Measurements from ENCODE around the gene HPCAL1. TPM values are rescaled to one million over a fixed set of nuclear protein-coding genes. Genes with fewer than 3 reads are reported as not detected.

HPCAL1 gene
- total and polyA plus RNA-seq, 2 experiments from 2014 or later: 8.3 to 25.4 TPM

DNA sequence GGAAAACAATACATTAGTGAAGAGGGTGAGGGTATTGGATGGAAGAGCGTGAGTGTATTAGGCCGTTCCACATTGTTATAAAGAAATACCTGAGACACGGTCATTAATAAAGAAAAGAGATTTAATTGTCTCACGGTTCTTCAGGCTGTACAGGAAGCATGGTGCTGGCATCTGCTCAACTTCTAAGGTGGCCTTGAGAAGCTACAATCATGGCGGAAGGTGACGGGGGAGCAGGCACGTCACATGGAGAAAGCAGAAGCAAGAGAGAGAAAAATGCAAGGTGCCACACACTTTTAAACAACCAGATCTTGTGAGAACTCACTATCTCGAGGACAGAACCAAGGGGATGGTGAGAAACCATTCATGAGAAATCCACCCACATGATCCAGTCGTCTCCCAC is 18.2 kb downstream of the HPCAL1 start:
- H3K4me2 ChIP-seq: no peak overlapping the region
- peaks cover 12% of the 10 kb centered on the region for H3K27me3 Mint-ChIP-seq (ENCODE audit: insufficient read depth, low read depth, poor library complexity)

DNA sequence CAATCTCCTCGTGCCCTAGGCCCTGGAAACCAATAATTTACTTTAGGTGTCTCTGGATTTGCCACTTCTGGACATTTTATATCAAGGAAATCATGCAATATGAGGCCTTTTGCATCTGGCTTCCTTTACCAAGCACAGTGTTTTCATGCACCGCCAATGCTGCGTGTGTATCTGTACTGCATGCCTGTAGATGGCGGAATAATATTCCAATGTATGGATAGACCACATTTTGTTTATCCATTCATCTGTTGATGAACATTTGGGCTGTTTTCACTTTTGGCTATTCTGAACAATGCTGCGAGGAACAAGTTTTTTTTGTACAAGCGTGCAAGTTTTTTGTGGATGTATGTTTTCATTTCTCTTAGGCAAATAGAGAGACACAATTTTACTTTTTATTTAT is 18.9 kb downstream of the HPCAL1 start:
- H3K9me3 Mint-ChIP-seq: peaks cover 7% of the 10 kb centered on the region; the same call in 1 of the 3 replicates
- ATAC-seq (no peak), DNase-seq (ENCODE audit: low spot score) (no peak)
- peaks cover 36% of the 10 kb centered on the region for H3K4me1 Mint-ChIP-seq
- H3K4me3 Mint-ChIP-seq: no peak overlapping the region
- H4K20me1 ChIP-seq (replicated peaks; ENCODE audit: insufficient read depth): no peaks in the 10 kb centered on the region
- H3K4me1 ChIP-seq (ENCODE audit: insufficient read depth): peaks cover 6% of the 10 kb centered on the region; the same call in 1 of the 2 replicates
- H3K27me3 ChIP-seq (ENCODE audit: insufficient read depth): no peaks in the 10 kb centered on the region
- H3K36me3 Mint-ChIP-seq (ENCODE audit: low read depth): peaks cover 6% of the 10 kb centered on the region; the same call in 1 of the 3 replicates
- H3K4me2 ChIP-seq: no peak overlapping the region
- no peak for TF ChIP-seq NANOG (IDR thresholded peaks at IDR 0.05; ENCODE audit: borderline replicate concordance)
- no peak overlapping the region for H2AFZ ChIP-seq
- H3K4me3 ChIP-seq: no peak overlapping the region
- H3K27ac ChIP-seq (ENCODE audit: low read depth): no peak overlapping the region
- no peaks in the 10 kb centered on the region for H3K36me3 ChIP-seq (ENCODE audit: insufficient read depth)
- H3F3A ChIP-seq (replicated peaks; ENCODE audit: low read depth): no peaks in the 10 kb centered on the region
- H3K27ac Mint-ChIP-seq: no peak overlapping the region
- peaks cover 10% of the 10 kb centered on the region for H3K27me3 Mint-ChIP-seq (ENCODE audit: insufficient read depth, low read depth, poor library complexity)
- H3K9me2 ChIP-seq (ENCODE audit: insufficient read depth): 0 out of 2 replicates have a peak, but pooled peaks cover 3% of the 10 kb centered on the region
- no peaks in the 10 kb centered on the region for H3K79me2 ChIP-seq (replicated peaks; ENCODE audit: insufficient read depth)

More for the DNA sequence above, 18.2 kb downstream of the HPCAL1 start:
- Histone ChIP-seq H4K20me1 (replicated peaks; ENCODE audit: insufficient read depth) (no peaks in the 10 kb centered on the region), H3K27me3 (ENCODE audit: insufficient read depth) (no peaks in the 10 kb centered on the region), H3K4me3 (no peak overlapping the region), H2AFZ (no peak overlapping the region), H3F3A (replicated peaks; ENCODE audit: low read depth) (no peaks in the 10 kb centered on the region), H3K27ac (ENCODE audit: low read depth) (no peak overlapping the region), H3K9me2 (ENCODE audit: insufficient read depth) (0 out of 2 replicates have a peak, but pooled peaks cover 3% of the 10 kb centered on the region), H3K79me2 (replicated peaks; ENCODE audit: insufficient read depth) (no peaks in the 10 kb centered on the region), H3K4me1 (ENCODE audit: insufficient read depth) (peaks cover 13% of the 10 kb centered on the region; the same call in 1 of the 2 replicates), H3K36me3 (ENCODE audit: insufficient read depth) (no peaks in the 10 kb centered on the region)
- Mint-ChIP-seq H3K4me1 (peaks cover 35% of the 10 kb centered on the region), H3K9me3 (peaks cover 7% of the 10 kb centered on the region; the same call in 1 of the 3 replicates), H3K36me3 (ENCODE audit: low read depth) (peaks cover 6% of the 10 kb centered on the region; the same call in 1 of the 3 replicates), H3K27ac (no peak overlapping the region), H3K4me3 (no peak overlapping the region)
- no peak for ATAC-seq
- DNase-seq (ENCODE audit: low spot score): no peak
- TF ChIP-seq CREB1 (CRISPR knock-in tag; IDR thresholded peaks at IDR 0.05; ENCODE audit: low read depth): no peak
- no peak for TF ChIP-seq POLR2AphosphoS5 (IDR thresholded peaks at IDR 0.05; ENCODE audit: low read depth)

DNA sequence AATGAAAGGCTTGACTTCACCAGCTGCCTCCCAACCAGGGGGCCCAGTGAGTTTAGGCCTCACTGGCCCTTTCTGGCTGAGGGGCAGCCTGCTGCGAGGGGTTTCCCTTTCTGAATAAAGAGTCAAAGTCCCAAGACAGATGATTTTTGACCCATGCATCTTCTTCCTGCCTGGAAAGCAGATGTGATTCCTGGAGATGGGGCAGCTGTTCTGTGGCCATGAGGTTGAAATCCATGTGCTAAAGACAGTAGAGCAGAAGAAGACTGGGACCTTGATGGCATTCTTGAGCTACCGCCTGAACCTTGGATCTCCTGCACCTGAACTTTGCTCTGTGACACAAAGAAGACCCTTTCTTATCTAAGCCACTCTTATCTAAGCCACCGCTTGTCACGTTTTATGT is 19.8 kb downstream of the HPCAL1 start:
- TF ChIP-seq, protein P1, sequence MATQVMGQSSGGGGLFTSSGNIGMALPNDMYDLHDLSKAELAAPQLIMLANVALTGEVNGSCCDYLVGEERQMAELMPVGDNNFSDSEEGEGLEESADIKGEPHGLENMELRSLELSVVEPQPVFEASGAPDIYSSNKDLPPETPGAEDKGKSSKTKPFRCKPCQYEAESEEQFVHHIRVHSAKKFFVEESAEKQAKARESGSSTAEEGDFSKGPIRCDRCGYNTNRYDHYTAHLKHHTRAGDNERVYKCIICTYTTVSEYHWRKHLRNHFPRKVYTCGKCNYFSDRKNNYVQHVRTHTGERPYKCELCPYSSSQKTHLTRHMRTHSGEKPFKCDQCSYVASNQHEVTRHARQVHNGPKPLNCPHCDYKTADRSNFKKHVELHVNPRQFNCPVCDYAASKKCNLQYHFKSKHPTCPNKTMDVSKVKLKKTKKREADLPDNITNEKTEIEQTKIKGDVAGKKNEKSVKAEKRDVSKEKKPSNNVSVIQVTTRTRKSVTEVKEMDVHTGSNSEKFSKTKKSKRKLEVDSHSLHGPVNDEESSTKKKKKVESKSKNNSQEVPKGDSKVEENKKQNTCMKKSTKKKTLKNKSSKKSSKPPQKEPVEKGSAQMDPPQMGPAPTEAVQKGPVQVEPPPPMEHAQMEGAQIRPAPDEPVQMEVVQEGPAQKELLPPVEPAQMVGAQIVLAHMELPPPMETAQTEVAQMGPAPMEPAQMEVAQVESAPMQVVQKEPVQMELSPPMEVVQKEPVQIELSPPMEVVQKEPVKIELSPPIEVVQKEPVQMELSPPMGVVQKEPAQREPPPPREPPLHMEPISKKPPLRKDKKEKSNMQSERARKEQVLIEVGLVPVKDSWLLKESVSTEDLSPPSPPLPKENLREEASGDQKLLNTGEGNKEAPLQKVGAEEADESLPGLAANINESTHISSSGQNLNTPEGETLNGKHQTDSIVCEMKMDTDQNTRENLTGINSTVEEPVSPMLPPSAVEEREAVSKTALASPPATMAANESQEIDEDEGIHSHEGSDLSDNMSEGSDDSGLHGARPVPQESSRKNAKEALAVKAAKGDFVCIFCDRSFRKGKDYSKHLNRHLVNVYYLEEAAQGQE (IDR thresholded peaks at IDR 0.05; ENCODE audit: unreplicated experiment): no peak
- no peak for TF ChIP-seq EZH2phosphoT487 (IDR thresholded peaks at IDR 0.05; ENCODE audit: unreplicated experiment)
- TF ChIP-seq, protein P2, sequence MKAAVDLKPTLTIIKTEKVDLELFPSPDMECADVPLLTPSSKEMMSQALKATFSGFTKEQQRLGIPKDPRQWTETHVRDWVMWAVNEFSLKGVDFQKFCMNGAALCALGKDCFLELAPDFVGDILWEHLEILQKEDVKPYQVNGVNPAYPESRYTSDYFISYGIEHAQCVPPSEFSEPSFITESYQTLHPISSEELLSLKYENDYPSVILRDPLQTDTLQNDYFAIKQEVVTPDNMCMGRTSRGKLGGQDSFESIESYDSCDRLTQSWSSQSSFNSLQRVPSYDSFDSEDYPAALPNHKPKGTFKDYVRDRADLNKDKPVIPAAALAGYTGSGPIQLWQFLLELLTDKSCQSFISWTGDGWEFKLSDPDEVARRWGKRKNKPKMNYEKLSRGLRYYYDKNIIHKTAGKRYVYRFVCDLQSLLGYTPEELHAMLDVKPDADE (IDR thresholded peaks at IDR 0.05): no peak
- no peak for TF ChIP-seq ZNF114 (CRISPR knock-in tag; IDR thresholded peaks at IDR 0.05)
- TF ChIP-seq STAT1 (IDR thresholded peaks at IDR 0.05; ENCODE audit: unreplicated experiment): no peak
- no peak for TF ChIP-seq EZH2 (IDR thresholded peaks at IDR 0.05; ENCODE audit: low read depth, unreplicated experiment)
- TF ChIP-seq, protein P3, sequence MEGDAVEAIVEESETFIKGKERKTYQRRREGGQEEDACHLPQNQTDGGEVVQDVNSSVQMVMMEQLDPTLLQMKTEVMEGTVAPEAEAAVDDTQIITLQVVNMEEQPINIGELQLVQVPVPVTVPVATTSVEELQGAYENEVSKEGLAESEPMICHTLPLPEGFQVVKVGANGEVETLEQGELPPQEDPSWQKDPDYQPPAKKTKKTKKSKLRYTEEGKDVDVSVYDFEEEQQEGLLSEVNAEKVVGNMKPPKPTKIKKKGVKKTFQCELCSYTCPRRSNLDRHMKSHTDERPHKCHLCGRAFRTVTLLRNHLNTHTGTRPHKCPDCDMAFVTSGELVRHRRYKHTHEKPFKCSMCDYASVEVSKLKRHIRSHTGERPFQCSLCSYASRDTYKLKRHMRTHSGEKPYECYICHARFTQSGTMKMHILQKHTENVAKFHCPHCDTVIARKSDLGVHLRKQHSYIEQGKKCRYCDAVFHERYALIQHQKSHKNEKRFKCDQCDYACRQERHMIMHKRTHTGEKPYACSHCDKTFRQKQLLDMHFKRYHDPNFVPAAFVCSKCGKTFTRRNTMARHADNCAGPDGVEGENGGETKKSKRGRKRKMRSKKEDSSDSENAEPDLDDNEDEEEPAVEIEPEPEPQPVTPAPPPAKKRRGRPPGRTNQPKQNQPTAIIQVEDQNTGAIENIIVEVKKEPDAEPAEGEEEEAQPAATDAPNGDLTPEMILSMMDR (conservative IDR thresholded peaks at IDR 0.05; ENCODE audit: low read depth in 2 of 2): no peak
- TF ChIP-seq NANOG (IDR thresholded peaks at IDR 0.05; ENCODE audit: borderline replicate concordance): no peak
- Mint-ChIP-seq H3K27me3 (ENCODE audit: insufficient read depth, low read depth, poor library complexity) (peaks cover 8% of the 10 kb centered on the region), H3K27ac (no peak overlapping the region), H3K9me3 (peaks cover 7% of the 10 kb centered on the region; the same call in 1 of the 3 replicates), H3K4me3 (no peak overlapping the region), H3K4me1 (peaks cover 41% of the 10 kb centered on the region), H3K36me3 (ENCODE audit: low read depth) (peaks cover 6% of the 10 kb centered on the region; the same call in 1 of the 3 replicates)
- no peak for DNase-seq (ENCODE audit: low spot score)
- H3F3A ChIP-seq (replicated peaks; ENCODE audit: low read depth): no peaks in the 10 kb centered on the region
- H3K79me2 ChIP-seq (replicated peaks; ENCODE audit: insufficient read depth): no peaks in the 10 kb centered on the region
- no peaks in the 10 kb centered on the region for H3K36me3 ChIP-seq (ENCODE audit: insufficient read depth)
- H3K4me2 ChIP-seq: no peak overlapping the region
- H3K4me3 ChIP-seq: no peak overlapping the region
- no peak for ATAC-seq
- peaks cover 6% of the 10 kb centered on the region; the same call in 1 of the 2 replicates for H3K4me1 ChIP-seq (ENCODE audit: insufficient read depth)
- no peak overlapping the region for H3K27ac ChIP-seq (ENCODE audit: low read depth)
- H3K9me2 ChIP-seq (ENCODE audit: insufficient read depth): 0 out of 2 replicates have a peak, but pooled peaks cover 3% of the 10 kb centered on the region
- no peaks in the 10 kb centered on the region for H3K27me3 ChIP-seq (ENCODE audit: insufficient read depth)
- H2AFZ ChIP-seq: no peak overlapping the region
- H4K20me1 ChIP-seq (replicated peaks; ENCODE audit: insufficient read depth): no peaks in the 10 kb centered on the region

Data from GM23338 (cell line).